Neuronal stem cell (in vitro differentiated cells): ENCODE data around the gene SYNGR3.

ENCODE experiments used
- DNase-seq: peaks from one replicate; pipeline ENCODE4 v3.0.0-alpha.2; 2013; ENCODE audit warnings: low spot score
- H2AFZ ChIP-seq: one replicate; pipeline ENCODE4 v1.6.1; 2013; ENCODE audit warnings: mild to moderate bottlenecking, low read length, inconsistent platforms
- H2AK5ac ChIP-seq: 2 replicates; pipeline ENCODE4 v1.6.1; 2013; ENCODE audit warnings: low read depth, mild to moderate bottlenecking, inconsistent platforms, low read length, moderate library complexity, mixed read lengths
- H2BK120ac ChIP-seq: 2 replicates; pipeline ENCODE4 v1.6.1; 2013; ENCODE audit warnings: low read depth, mild to moderate bottlenecking, inconsistent platforms, low read length, moderate library complexity, mixed read lengths
- H2BK12ac ChIP-seq: one replicate; pipeline ENCODE4 v1.6.1; 2013; ENCODE audit warnings: low read length, inconsistent platforms
- H2BK15ac ChIP-seq: 2 replicates; pipeline ENCODE4 v1.6.1; 2013; ENCODE audit warnings: mild to moderate bottlenecking, low read length, inconsistent platforms, mixed read lengths
- H2BK5ac ChIP-seq: one replicate; pipeline ENCODE4 v1.6.1; 2013; ENCODE audit warnings: inconsistent platforms, mild to moderate bottlenecking, low read length, moderate library complexity
- H3K14ac ChIP-seq: one replicate; pipeline ENCODE4 v1.6.1; 2013; ENCODE audit warnings: low read length, inconsistent platforms
- H3K18ac ChIP-seq: 2 replicates; pipeline ENCODE4 v1.6.1; 2013; ENCODE audit warnings: low read length, inconsistent platforms
- H3K23ac ChIP-seq: 2 replicates; pipeline ENCODE4 v1.6.1; 2013; ENCODE audit warnings: low read depth, mild to moderate bottlenecking, mixed read lengths, low read length, inconsistent platforms; ENCODE audit not compliant: poor library complexity
- H3K27ac ChIP-seq: replicated peaks from 3 replicates; pipeline ENCODE4 v1.5.1; 2013; ENCODE audit warnings: low read length, inconsistent platforms
- H3K27me3 ChIP-seq, 3 experiments: 2 replicates each; pipeline ENCODE4 v1.6.1; 2013; ENCODE audit warnings: low read length in 3 of 3, mild to moderate bottlenecking in 2 of 3, inconsistent platforms in 1 of 3, low read depth in 1 of 3, mixed read lengths in 1 of 3, moderate library complexity in 1 of 3; ENCODE audit not compliant: control insufficient read depth in 3 of 3, insufficient read depth in 3 of 3
- H3K36me3 ChIP-seq, 2 donors: replicated peaks in 1 of 2; 2 replicates each; pipeline ENCODE4 v1.6.1; 2013; ENCODE audit warnings: low read length in 2 of 2; ENCODE audit not compliant: control insufficient read depth in 2 of 2, insufficient read depth in 2 of 2
- H3K4ac ChIP-seq: 2 replicates; pipeline ENCODE4 v1.6.1; 2013; ENCODE audit warnings: inconsistent platforms, mild to moderate bottlenecking, low read length, moderate library complexity
- H3K4me1 ChIP-seq, 2 donors: 1 replicate in 1 of 2; 2 replicates in 1 of 2; pipeline ENCODE4 v1.6.1; 2013; ENCODE audit warnings: low read length in 2 of 2, low read depth in 1 of 2; ENCODE audit not compliant: control insufficient read depth in 2 of 2, insufficient read depth in 1 of 2
- H3K4me2 ChIP-seq: one replicate; pipeline ENCODE4 v1.6.1; 2013; ENCODE audit warnings: mild to moderate bottlenecking, low read length, inconsistent platforms; ENCODE audit not compliant: insufficient read depth, poor library complexity, severe bottlenecking
- H3K4me3 ChIP-seq, 2 donors: 2 replicates each; pipeline ENCODE4 v1.5.1; 2013; ENCODE audit warnings: low read length in 2 of 2, mild to moderate bottlenecking in 2 of 2, inconsistent platforms in 1 of 2, moderate library complexity in 1 of 2
- H3K79me1 ChIP-seq: one replicate; pipeline ENCODE4 v1.6.1; 2013; ENCODE audit warnings: low read depth, mild to moderate bottlenecking, inconsistent platforms, low read length, moderate library complexity
- H3K9ac ChIP-seq: one replicate; pipeline ENCODE4 v1.6.1; 2013; ENCODE audit warnings: mild to moderate bottlenecking, low read depth, low read length, inconsistent platforms; ENCODE audit not compliant: poor library complexity
- H3K9me3 ChIP-seq, 2 donors: replicated peaks in 1 of 2; 2 replicates each; pipeline versions ENCODE3 to v1.6.1; 2013; ENCODE audit warnings: low read length in 2 of 2, mild to moderate bottlenecking in 2 of 2, inconsistent platforms in 1 of 2, low read depth in 1 of 2, mixed read lengths in 1 of 2, moderate library complexity in 1 of 2; ENCODE audit not compliant: control insufficient read depth in 2 of 2, insufficient read depth in 1 of 2
- H4K8ac ChIP-seq: one replicate; pipeline ENCODE4 v1.6.1; 2013; ENCODE audit warnings: low read depth, mild to moderate bottlenecking, inconsistent platforms, low read length, moderate library complexity
- H4K91ac ChIP-seq: one replicate; pipeline ENCODE4 v1.6.1; 2013; ENCODE audit warnings: low read length, low read depth, mild to moderate bottlenecking, inconsistent platforms; ENCODE audit not compliant: poor library complexity
- WGBS, 2 donors: extraction: QIAGEN DNeasy Blood & Tissue Kit; methylation state at CpG; one replicate each; pipeline ENCODE4 v1.1.7; 2013; ENCODE audit warnings: missing lambda C conversion rate in 2 of 2, mixed read lengths in 1 of 2; ENCODE audit not compliant: insufficient read length in 2 of 2, insufficient replicate concordance in 1 of 2; ENCODE audit errors: extremely low coverage in 2 of 2; 5-methylcytosine and 5-hydroxymethylcytosine counted together

The SYNGR3 gene

GRCh38 chr16:1982013-1982433, 7.7 kb upstream of the SYNGR3 start:
- no peak overlapping the region for H4K8ac ChIP-seq
- H3K4me2 ChIP-seq = no peak overlapping the region
- H2BK120ac ChIP-seq = no peak overlapping the region
- peak overlapping the region; percentile 68 for H2AK5ac ChIP-seq
- H3K4me3 ChIP-seq = no peak overlapping the region
- DNase-seq = no peak
- H4K91ac ChIP-seq = no peak overlapping the region
- no peak overlapping the region for H3K27ac ChIP-seq
- peak overlapping the region; percentile 37 for H2BK15ac ChIP-seq
- H3K14ac ChIP-seq = no peak overlapping the region
- H3K27me3 ChIP-seq = peaks cover 0 to 50% (median 18%) of the 10 kb centered on the region in 3 experiments
- no CpG with 5 or more reads among the region's 5 CpGs for WGBS, 2 donors
- H3K23ac ChIP-seq = no peak overlapping the region
- H3K9ac ChIP-seq = no peak overlapping the region
- no peak overlapping the region for H3K4ac ChIP-seq
- peaks cover 17 to 31% of the 10 kb centered on the region in 2 donors for H3K4me1 ChIP-seq
- no peak overlapping the region for H2AFZ ChIP-seq
- H2BK12ac ChIP-seq = no peak overlapping the region
- H3K36me3 ChIP-seq = peaks cover 24 to 38% of the 10 kb centered on the region in 2 donors
- H3K18ac ChIP-seq = peak overlapping the region; percentile 31
- no peaks in the 10 kb centered on the region for H3K9me3 ChIP-seq
- peaks cover 11% of the 10 kb centered on the region for H3K79me1 ChIP-seq
- H2BK5ac ChIP-seq = no peak overlapping the region

GRCh38 chr16:1982991-1983543, 6.7 kb upstream of the SYNGR3 start:
- peak overlapping the region; percentile 40 for H3K27ac ChIP-seq
- peak overlapping the region; percentile 87 to 88 for H3K4me3 ChIP-seq
- no peaks in the 10 kb centered on the region for H3K9me3 ChIP-seq
- peak overlapping the region; percentile 99 for H2AFZ ChIP-seq
- peaks cover 11% of the 10 kb centered on the region for H3K79me1 ChIP-seq
- H3K9ac ChIP-seq = no peak overlapping the region
- no peak overlapping the region for H3K14ac ChIP-seq
- peaks cover 22 to 32% of the 10 kb centered on the region in 2 donors for H3K36me3 ChIP-seq
- no peak overlapping the region for H2BK15ac ChIP-seq
- H3K4me1 ChIP-seq = peaks cover 17 to 31% of the 10 kb centered on the region in 2 donors
- WGBS, 2 donors = no CpG with 5 or more reads among the region's 19 CpGs
- H2BK120ac ChIP-seq = no peak overlapping the region
- no peak overlapping the region for H2BK12ac ChIP-seq
- H3K23ac ChIP-seq = peak overlapping the region; percentile 98
- no peak overlapping the region for H2AK5ac ChIP-seq
- H4K8ac ChIP-seq = no peak overlapping the region
- no peak for DNase-seq
- H2BK5ac ChIP-seq = peak overlapping the region; percentile 87
- H3K27me3 ChIP-seq = peaks cover 0 to 48% (median 18%) of the 10 kb centered on the region in 3 experiments
- no peak overlapping the region for H4K91ac ChIP-seq
- H3K4ac ChIP-seq = no peak overlapping the region
- H3K18ac ChIP-seq = peak overlapping the region; percentile 100
- peak overlapping the region; percentile 96 for H3K4me2 ChIP-seq

DNA sequence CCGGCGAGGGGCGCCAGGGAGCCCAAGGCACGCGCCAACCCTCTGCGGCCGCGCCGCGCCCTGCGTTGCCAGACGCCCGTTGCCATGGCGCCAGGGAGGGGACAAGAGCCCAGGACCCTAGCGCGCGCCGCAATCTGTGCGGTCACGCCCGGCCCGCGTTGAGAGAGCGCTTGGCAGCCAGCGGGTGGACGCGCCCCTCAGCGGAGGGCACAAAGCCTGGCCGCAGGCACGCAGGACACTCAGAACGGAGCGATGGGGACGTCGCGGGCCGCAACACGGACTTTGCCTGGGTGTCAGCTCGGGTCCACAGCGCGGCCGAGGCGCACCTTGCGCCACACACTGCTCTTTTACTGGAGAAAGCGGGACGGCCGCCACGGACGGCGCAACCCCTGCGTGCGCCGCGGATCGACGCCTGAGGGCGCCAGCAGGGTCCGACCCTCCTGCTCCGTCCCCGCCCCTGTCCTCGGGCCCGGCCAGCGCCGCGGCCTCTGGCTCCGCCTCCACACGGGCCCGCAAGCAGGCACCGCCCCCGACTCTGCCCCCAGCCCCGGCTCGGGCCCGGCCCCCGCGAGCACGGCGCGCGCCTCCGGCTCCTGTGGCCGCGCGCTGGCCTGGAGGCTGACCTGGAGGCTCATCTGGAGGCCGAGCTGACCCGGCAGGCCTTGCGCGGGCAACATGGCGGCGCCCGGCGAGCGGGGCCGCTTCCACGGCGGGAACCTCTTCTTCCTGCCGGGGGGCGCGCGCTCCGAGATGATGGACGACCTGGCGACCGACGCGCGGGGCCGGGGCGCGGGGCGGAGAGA, 6.0 kb upstream of the SYNGR3 start, which contains the start of gene GFER:
TSS of gene GFER (plus strand) at position 650 of the 803 bp plus-strand sequence. CDS start at position 676, 26 bp downstream.
- peak within 1 kb of the TSS; percentile 87 to 93 for H3K4me3 ChIP-seq

More for the DNA sequence above, 6.0 kb upstream of the SYNGR3 start, which contains the start of gene GFER:
- H2BK5ac ChIP-seq = peak within 1 kb of the TSS; percentile 87
- peaks cover 17 to 31% of the 10 kb centered on the region in 2 donors for H3K4me1 ChIP-seq
- H2BK120ac ChIP-seq = peak within 1 kb of the TSS; percentile 76
- peak within 1 kb of the TSS; percentile 96 for H3K4me2 ChIP-seq
- no peak within 1 kb of the TSS for H4K91ac ChIP-seq
- H3K14ac ChIP-seq = no peak within 1 kb of the TSS
- H3K23ac ChIP-seq = peak within 1 kb of the TSS; percentile 98
- H4K8ac ChIP-seq = no peak within 1 kb of the TSS
- peaks cover 1 to 46% (median 20%) of the 10 kb centered on the region in 3 experiments for H3K27me3 ChIP-seq
- H2AK5ac ChIP-seq = peak within 1 kb of the TSS; percentile 98
- WGBS, 2 donors = no CpG with 5 or more reads among the region's 109 CpGs
- peak; percentile 94 for DNase-seq
- peak within 1 kb of the TSS; percentile 93 for H3K27ac ChIP-seq
- peak within 1 kb of the TSS; percentile 100 for H3K18ac ChIP-seq
- peak within 1 kb of the TSS; percentile 98 for H3K9ac ChIP-seq
- H3K79me1 ChIP-seq = peaks cover 11% of the 10 kb centered on the region
- peak within 1 kb of the TSS; percentile 99 for H2AFZ ChIP-seq
- peak within 1 kb of the TSS; percentile 94 for H3K4ac ChIP-seq
- peak within 1 kb of the TSS; percentile 18 for H2BK12ac ChIP-seq
- no peaks in the 10 kb centered on the region for H3K9me3 ChIP-seq
- H3K36me3 ChIP-seq = peaks cover 22 to 26% of the 10 kb centered on the region in 2 donors
- H2BK15ac ChIP-seq = peak within 1 kb of the TSS; percentile 91
